ENCODE measurements around the gene MORF4L1.

Gene MORF4L1

GRCh38 chr15:78944669-78945407, 72.1 kb downstream of the MORF4L1 start, which contains the start of gene CTSH:
TSS of gene CTSH (minus strand) at chr15:78945046. CDS start at chr15:78944981, 65 bp downstream.
- peak in 39 of 51 donors; percentile 14 to 78 (median 56) for DNase-seq

- no peak for DNase-seq
Measured at GRCh38 chr15:78946493-78946892, 73.8 kb downstream of the MORF4L1 start.

- no peak for DNase-seq
Measured at GRCh38 chr15:78947506-78947905, 74.8 kb downstream of the MORF4L1 start.

Measured in hypothalamus (tissue), 51 donors.